ENCODE measurements around the gene PLEKHA3.

DNA sequence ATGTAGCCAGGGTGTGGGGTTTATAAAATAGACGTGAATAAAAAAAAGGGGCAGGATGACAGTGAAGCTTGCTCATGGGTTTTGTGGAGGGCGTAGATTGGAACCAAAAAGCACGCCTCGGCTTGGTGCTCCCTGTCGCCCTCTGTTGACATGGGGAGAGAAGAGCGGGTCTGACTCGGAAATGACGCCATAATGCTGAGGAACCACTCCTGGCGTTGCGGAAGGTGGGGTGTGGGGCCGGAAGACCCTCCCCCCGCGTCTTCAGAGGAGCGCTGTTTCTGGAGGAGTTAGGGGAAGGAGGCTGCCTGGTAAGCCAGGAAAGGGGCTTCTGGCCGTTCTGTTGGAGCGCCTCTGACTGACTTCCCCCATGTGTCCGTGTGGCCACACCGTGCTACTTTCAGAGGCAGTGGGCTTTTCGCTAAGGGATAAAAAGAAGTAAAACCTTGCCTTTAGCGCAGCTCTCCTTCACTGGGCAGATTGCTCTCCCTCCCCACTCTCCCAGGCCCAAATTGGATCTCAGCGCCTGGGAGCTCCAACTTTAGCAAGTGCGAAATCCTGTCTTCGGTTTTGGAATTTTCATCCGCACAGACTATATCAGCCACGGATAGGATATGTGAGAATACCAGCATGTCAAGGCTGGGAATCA is 42.8 kb downstream of the PLEKHA3 start:
- TF ChIP-seq GATA3 (IDR thresholded peaks at IDR 0.05; ENCODE audit: low read depth, low read length): no peak
- TF ChIP-seq GATA2 (IDR thresholded peaks at IDR 0.05; ENCODE audit: low read depth, low read length): no peak

All from SH-SY5Y (cell line).